Esophagus squamous epithelium (tissue), 5 donors: ENCODE measurements around the gene PYROXD2. TPM values are rescaled to one million over a fixed set of nuclear protein-coding genes. Genes with fewer than 3 reads are reported as not detected.

Experiments used
- DNase-seq: peaks from one replicate; lab custom pipeline; 2025; lab: John Stamatoyannopoulos, UW
- H3K27ac ChIP-seq, 4 donors: fragments of 200-600 bp; sonication (generic); one replicate each; pipeline ENCODE4 v1.5.1; 2016 to 2019; ENCODE audit warnings: mild to moderate bottlenecking in 1 of 4
- H3K27me3 ChIP-seq, 4 donors: fragments of 200-600 bp; sonication (generic); 1 replicate in 3 of 4; 2 replicates in 1 of 4; pipeline versions ENCODE4 v1.5.1 to v1.6.0; 2017 to 2021; ENCODE audit warnings: antibody characterized with exemption in 1 of 4
- H3K36me3 ChIP-seq, 3 donors: fragments of 200-600 bp; sonication (generic); one replicate each; pipeline ENCODE4 v1.5.1; 2016 to 2019
- H3K4me1 ChIP-seq, 3 donors: fragments of 200-600 bp; sonication (generic); one replicate each; pipeline ENCODE4 v1.5.1; 2017 to 2019
- H3K4me3 ChIP-seq, 4 donors: fragments of 200-600 bp; sonication (generic); 1 replicate in 3 of 4; 2 replicates in 1 of 4; pipeline ENCODE4 v1.5.1; 2016 to 2019; ENCODE audit warnings: mild to moderate bottlenecking in 2 of 4, moderate library complexity in 1 of 4
- H3K9me3 ChIP-seq, 3 donors: fragments of 200-600 bp; sonication (generic); one replicate each; pipeline ENCODE4 v1.5.1; 2016 to 2019
- POLR2A ChIP-seq, 4 donors: fragments of 450-650 bp; IDR thresholded peaks; one replicate each; pipeline ENCODE4 v1.6.1; 2017; ENCODE audit warnings: antibody characterized with exemption in 4 of 4, mild to moderate bottlenecking in 4 of 4, moderate library complexity in 3 of 4
- WGBS, 2 donors: methylation state at CpG; one replicate each; pipeline ENCODE4 v1.1.5; 2018; 5-methylcytosine and 5-hydroxymethylcytosine counted together
- intact Hi-C: fragments of 100-400 bp; cut with DNase I; formaldehyde crosslinking; loops from one replicate; pipeline ENCODE4 v1.15.0; 2022
- total RNA-seq, 4 donors: library from RNA; depleted of rRNA; stranded (reverse); fragments of >200 nt; gene quantifications; one replicate each; pipeline ENCODE4 v1.1.0, GENCODE V29; 2016
- TF ChIP-seq, protein P1 (sequence below), 6 experiments: fragments of 450-650 bp in 4 of 6; fragments of 200-600 bp in 2 of 6; sonication (generic) in 2 of 6; IDR thresholded peaks; one replicate each; pipeline ENCODE4 v1.5.1; 2016 to 2019; ENCODE audit warnings: antibody characterized with exemption in 6 of 6, mild to moderate bottlenecking in 4 of 6, moderate library complexity in 4 of 6
- donor health status: DM: yes; HTN: yes; CAD: no.

Gene PYROXD2
- total RNA-seq, 4 donors from 2014 or later, result 1.6 to 7.7 (median 3.9) TPM

DNA sequence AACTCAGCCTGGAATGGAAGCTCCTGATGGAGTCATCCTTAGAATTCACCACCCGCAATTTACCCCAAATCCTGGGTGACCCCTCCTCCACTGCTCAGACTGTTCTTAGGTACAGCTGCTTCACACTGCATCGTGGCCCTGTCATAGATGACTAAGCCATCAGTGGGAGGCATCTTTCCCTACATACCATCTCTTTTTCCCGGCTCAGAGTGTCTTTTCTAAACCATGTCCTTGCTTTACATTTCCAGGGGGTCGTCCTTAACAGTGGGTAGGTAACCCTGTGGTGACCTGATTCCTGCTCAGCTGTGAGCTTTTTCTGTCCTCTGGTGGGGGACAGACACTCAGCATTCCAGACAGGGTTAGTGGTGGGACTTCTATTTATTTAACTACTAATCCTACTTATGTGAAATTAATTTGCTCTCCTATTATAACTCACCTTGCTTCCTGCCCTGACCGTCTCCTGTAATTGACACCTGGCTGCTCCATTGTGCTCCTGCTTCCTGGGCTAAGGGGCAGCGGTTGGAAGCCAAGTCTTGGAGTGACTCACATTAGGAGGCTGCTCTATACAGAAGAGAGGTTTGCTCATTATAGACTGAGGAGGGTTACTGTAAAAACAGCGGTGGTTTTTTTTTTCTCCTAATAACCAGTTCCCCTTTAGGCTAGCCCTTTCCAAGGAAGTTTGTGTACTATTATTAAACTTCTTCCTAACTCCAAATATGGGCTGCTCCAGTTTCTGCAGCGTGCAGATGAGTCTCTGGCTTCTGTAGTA lies 40.6 kb downstream of the PYROXD2 start:
- TF ChIP-seq, protein P1, sequence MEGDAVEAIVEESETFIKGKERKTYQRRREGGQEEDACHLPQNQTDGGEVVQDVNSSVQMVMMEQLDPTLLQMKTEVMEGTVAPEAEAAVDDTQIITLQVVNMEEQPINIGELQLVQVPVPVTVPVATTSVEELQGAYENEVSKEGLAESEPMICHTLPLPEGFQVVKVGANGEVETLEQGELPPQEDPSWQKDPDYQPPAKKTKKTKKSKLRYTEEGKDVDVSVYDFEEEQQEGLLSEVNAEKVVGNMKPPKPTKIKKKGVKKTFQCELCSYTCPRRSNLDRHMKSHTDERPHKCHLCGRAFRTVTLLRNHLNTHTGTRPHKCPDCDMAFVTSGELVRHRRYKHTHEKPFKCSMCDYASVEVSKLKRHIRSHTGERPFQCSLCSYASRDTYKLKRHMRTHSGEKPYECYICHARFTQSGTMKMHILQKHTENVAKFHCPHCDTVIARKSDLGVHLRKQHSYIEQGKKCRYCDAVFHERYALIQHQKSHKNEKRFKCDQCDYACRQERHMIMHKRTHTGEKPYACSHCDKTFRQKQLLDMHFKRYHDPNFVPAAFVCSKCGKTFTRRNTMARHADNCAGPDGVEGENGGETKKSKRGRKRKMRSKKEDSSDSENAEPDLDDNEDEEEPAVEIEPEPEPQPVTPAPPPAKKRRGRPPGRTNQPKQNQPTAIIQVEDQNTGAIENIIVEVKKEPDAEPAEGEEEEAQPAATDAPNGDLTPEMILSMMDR (IDR thresholded peaks at IDR 0.05), result no peak
- TF ChIP-seq POLR2A (IDR thresholded peaks at IDR 0.05), result no peak
- WGBS, 2 donors, result 21 to 30% methylated on average over 8 of the region's 8 CpGs
- Histone ChIP-seq H3K4me1 (peaks cover 5 to 34% (median 8%) of the 10 kb centered on the region in 3 donors), H3K36me3 (no peaks in the 10 kb centered on the region), H3K27me3 (peaks cover 0 to 15% (median 0%) of the 10 kb centered on the region in 4 donors), H3K27ac (no peak overlapping the region), H3K4me3 (no peak overlapping the region), H3K9me3 (no peaks in the 10 kb centered on the region)
- DNase-seq, result no peak
- intact Hi-C loops, result no loop called here

DNA sequence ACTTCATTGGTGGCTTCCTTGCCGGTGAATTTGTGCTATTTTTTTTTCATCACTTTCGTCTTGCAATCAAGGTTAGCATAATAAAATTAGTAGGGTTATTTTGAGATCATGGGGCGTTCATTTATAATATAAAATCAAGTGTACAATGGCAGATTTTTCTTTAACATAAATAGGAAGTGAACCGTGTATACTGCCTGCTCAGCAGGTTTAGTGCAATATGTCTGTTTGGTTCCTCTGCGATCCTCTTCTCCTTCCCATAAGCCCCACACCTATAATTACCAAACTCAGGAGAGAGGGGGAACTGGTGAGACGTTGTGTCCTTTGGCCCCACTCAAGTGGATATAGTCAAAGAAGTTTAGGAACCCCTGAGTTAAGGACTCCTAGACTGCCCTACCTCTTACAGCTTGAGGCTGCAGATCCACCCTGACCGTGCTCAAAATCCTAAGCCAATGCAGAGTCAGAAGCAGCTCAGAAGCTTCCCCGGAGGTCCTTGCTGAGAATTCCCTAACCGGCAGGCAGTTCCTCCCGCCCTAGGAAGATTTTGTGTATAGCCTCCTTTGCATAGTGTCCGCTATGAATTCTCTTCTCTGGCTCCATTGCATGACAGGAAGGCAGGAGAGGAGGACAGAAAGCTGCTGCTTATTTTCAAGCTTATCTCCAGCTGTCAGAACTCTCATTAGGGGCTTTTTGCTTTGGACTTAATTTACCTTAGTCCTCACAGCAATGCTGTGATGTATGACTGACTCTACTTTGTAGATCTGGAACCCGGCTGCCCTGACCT lies 41.5 kb downstream of the PYROXD2 start:
- H3K36me3 ChIP-seq, result no peaks in the 10 kb centered on the region
- intact Hi-C loops, result no loop called here
- peaks cover 5 to 34% (median 8%) of the 10 kb centered on the region in 3 donors for H3K4me1 ChIP-seq
- no peaks in the 10 kb centered on the region for H3K9me3 ChIP-seq
- no peak overlapping the region for H3K4me3 ChIP-seq
- DNase-seq, result no peak
- H3K27ac ChIP-seq, result no peak overlapping the region
- peaks cover 0 to 18% (median 0%) of the 10 kb centered on the region in 4 donors for H3K27me3 ChIP-seq
- TF ChIP-seq, protein P1 (IDR thresholded peaks at IDR 0.05), result no peak
- TF ChIP-seq POLR2A (IDR thresholded peaks at IDR 0.05), result no peak
- WGBS, 2 donors, result 64 to 76% methylated on average over 12 of the region's 12 CpGs

DNA sequence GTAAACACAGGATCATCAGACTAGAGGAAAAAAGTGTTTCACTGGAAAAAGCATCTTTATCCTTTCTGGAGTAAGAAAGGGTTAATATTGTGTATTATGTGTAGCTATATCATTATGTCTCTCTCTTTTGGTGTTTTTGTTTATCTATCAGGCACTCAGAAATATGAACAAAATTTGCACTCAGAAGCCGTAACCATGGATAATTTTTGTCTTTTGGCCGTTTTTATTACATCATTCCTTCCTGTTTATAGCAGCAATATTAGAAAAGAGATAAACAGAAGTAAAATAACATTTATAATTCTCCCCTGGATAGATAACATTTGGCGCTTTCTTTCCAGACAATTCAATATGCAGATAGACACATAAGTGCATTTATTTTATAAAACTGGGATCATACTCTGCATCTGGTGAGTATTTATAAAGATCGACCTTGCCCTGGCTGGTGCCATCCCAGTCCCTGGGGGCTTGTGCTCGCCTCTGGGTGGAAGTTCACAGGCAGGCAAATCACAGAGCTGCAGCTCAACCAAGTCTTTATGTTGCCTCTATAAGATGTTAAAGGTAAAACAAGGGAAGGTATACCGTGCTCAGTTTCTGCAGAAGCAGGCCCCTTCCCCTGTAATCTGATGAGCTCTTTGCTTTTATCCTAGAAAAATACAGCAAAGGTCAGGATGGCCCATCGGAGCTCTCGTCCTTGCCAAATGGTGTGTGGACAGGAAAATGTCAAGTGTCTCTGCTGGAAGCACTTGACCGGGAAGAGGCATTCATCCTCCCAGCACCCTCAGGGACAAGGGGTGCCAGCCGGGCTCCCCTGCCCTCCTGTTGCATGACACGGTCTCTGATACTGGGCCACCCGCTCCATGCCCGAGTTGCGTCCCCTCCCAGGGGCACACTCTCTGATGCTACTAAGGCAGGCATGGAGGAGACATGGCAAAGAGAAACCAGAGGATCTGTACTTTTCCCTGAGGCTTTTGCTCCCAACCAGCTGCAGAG lies 43.9 kb downstream of the PYROXD2 start:
- 60 to 71% methylated on average over 7 to 12 of the region's 14 CpGs for WGBS, 2 donors
- no peak for DNase-seq
- TF ChIP-seq POLR2A (IDR thresholded peaks at IDR 0.05), result no peak
- TF ChIP-seq, protein P1 (IDR thresholded peaks at IDR 0.05), result no peak

DNA sequence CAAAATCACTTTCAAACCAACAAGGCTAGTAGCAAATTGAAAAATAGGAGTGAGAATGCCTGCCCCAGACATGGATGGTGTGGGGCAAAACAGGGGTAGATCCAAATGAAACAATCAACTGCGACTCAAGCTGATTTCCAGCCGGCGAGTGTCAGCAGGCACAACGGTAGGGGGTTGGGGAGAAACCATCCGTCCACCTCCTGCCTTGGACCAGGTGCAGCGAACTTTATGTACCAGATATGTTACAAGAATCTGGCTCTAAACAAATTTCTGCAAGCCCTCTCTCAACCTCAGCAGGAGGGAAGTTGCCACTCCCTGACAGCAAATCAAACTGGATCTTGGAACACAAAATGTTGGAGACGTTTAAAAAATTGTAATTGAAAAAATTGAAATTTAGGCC lies 45.2 kb downstream of the PYROXD2 start:
- peaks cover 2 to 38% (median 4%) of the 10 kb centered on the region in 3 donors for H3K4me1 ChIP-seq
- 75 to 88% methylated on average over 7 of the region's 7 CpGs for WGBS, 2 donors
- peaks cover 0 to 38% (median 0%) of the 10 kb centered on the region in 4 donors for H3K27me3 ChIP-seq
- H3K4me3 ChIP-seq, result no peak overlapping the region
- no peaks in the 10 kb centered on the region for H3K36me3 ChIP-seq
- H3K27ac ChIP-seq, result no peak overlapping the region
- DNase-seq, result no peak
- intact Hi-C loops, result no loop called here
- no peaks in the 10 kb centered on the region for H3K9me3 ChIP-seq
- no peak for TF ChIP-seq POLR2A (IDR thresholded peaks at IDR 0.05)
- TF ChIP-seq, protein P1 (IDR thresholded peaks at IDR 0.05), result no peak

More for the DNA sequence above, 43.9 kb downstream of the PYROXD2 start:
- no peak overlapping the region for H3K27ac ChIP-seq
- no peaks in the 10 kb centered on the region for H3K36me3 ChIP-seq
- no peaks in the 10 kb centered on the region for H3K9me3 ChIP-seq
- H3K27me3 ChIP-seq, result peaks cover 0 to 38% (median 0%) of the 10 kb centered on the region in 4 donors
- no peak overlapping the region for H3K4me3 ChIP-seq
- peaks cover 5 to 34% (median 8%) of the 10 kb centered on the region in 3 donors for H3K4me1 ChIP-seq
- intact Hi-C loops, result no loop called here
